Measurements from ENCODE around the gene PXK.

The PXK gene

DNA sequence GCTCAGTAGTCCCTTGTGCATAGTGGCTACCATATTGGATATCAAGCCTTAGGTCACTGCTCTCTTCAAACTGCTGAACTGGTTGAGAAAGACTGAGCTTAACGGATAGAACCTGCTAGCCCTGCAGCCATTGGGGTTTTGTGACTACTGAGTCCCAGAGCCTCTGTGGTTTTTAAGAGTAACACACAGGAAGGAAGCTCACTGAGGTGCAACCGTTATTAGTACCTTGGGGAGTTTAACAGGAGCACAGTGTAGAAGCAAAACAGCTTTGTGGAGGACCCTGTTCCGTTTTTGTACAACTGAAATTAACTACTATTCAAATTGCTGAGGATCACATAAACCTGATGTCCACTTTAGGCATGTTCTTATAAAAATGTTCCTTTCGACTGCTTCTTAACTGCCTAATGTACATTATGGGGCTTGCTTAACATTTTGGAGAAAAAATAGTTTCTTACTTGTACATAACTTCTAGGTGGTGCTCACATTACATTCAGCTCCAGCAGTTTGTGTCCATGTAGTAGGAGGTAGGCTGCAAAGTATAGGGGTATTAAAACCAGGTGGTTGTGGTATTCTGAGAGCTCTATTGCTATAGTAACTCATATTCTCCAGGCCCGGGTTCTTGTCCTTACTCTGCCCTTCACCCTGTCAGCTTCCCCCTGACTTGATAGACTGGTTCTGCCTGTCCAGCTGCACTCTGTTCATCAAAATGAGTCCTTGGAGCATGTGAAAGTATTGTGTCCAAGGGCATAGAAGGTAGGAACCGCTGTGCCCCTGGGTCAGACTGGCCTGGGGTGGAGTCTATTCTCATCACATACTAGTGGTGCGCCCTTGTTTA is 17.3 kb downstream of the PXK start:
- no peak for TF ChIP-seq EZH2phosphoT487 (IDR thresholded peaks at IDR 0.05; ENCODE audit: borderline replicate concordance)
- TF ChIP-seq, protein P1, sequence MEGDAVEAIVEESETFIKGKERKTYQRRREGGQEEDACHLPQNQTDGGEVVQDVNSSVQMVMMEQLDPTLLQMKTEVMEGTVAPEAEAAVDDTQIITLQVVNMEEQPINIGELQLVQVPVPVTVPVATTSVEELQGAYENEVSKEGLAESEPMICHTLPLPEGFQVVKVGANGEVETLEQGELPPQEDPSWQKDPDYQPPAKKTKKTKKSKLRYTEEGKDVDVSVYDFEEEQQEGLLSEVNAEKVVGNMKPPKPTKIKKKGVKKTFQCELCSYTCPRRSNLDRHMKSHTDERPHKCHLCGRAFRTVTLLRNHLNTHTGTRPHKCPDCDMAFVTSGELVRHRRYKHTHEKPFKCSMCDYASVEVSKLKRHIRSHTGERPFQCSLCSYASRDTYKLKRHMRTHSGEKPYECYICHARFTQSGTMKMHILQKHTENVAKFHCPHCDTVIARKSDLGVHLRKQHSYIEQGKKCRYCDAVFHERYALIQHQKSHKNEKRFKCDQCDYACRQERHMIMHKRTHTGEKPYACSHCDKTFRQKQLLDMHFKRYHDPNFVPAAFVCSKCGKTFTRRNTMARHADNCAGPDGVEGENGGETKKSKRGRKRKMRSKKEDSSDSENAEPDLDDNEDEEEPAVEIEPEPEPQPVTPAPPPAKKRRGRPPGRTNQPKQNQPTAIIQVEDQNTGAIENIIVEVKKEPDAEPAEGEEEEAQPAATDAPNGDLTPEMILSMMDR (conservative IDR thresholded peaks at IDR 0.05; ENCODE audit: low read length) = no peak

DNA sequence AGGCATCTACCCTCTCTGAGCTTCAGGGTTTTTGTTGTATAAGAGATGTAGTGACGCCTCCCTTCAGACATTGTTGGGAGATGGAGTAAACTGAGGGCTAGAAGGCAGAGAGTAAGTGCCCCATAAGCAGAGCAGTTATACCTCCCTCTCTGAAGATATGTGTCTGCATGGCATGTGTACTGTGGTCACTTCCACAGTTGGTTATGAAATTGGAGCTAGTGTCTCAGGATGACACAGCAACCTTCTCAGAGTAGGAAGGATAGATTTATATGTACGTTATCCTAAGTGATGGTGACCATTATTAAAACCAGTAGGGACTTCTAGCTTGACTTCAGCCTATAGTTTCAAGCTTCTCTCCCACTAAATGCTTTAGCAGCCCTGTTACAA is 17.9 kb downstream of the PXK start:
- H3K4me3 ChIP-seq (ENCODE audit: low read length, poor library complexity, severe bottlenecking) = peak overlapping the region; percentile 63
- peaks cover 93% of the 10 kb centered on the region for H3K4me1 ChIP-seq (ENCODE audit: insufficient read depth, low read length, poor library complexity, severe bottlenecking)
- peaks cover 6% of the 10 kb centered on the region; the same call in 1 of the 2 replicates for H3K36me3 ChIP-seq (ENCODE audit: insufficient read depth, low read length)
- no peaks in the 10 kb centered on the region for H4K20me1 ChIP-seq (ENCODE audit: insufficient read depth, low read length, poor library complexity, severe bottlenecking)
- no peaks in the 10 kb centered on the region for H3K9me2 ChIP-seq (replicated peaks; ENCODE audit: low read depth, low read length)
- H3K27me3 ChIP-seq (ENCODE audit: insufficient read depth, low read length, poor library complexity, severe bottlenecking) = no peaks in the 10 kb centered on the region
- peaks cover 80% of the 10 kb centered on the region for H3K79me2 ChIP-seq (ENCODE audit: insufficient read depth, low read length)
- peak overlapping the region; percentile 74 for H3K4me2 ChIP-seq (ENCODE audit: low read depth, low read length, poor library complexity, severe bottlenecking)
- H3K9me3 ChIP-seq (ENCODE audit: insufficient read depth, low read depth, low read length) = no peaks in the 10 kb centered on the region
- H2AFZ ChIP-seq (ENCODE audit: low read length) = no peak overlapping the region
- TF ChIP-seq, protein P1 (conservative IDR thresholded peaks at IDR 0.05; ENCODE audit: low read length) = no peak
- TF ChIP-seq EZH2phosphoT487 (IDR thresholded peaks at IDR 0.05; ENCODE audit: borderline replicate concordance) = no peak
- H3F3A ChIP-seq (ENCODE audit: low read depth) = peaks cover 15% of the 10 kb centered on the region; the same call in 1 of the 2 replicates
- peak overlapping the region; percentile 84 for H3K9ac ChIP-seq (ENCODE audit: low read depth, low read length, poor library complexity, severe bottlenecking)

More for the DNA sequence above, 17.3 kb downstream of the PXK start:
- Histone ChIP-seq H3K4me3 (ENCODE audit: low read length, poor library complexity, severe bottlenecking) (peak overlapping the region; percentile 63), H3F3A (ENCODE audit: low read depth) (peaks cover 15% of the 10 kb centered on the region; the same call in 1 of the 2 replicates), H3K9ac (ENCODE audit: low read depth, low read length, poor library complexity, severe bottlenecking) (peak overlapping the region; percentile 84), H3K36me3 (ENCODE audit: insufficient read depth, low read length) (peaks cover 6% of the 10 kb centered on the region; the same call in 1 of the 2 replicates), H3K9me2 (replicated peaks; ENCODE audit: low read depth, low read length) (no peaks in the 10 kb centered on the region), H3K9me3 (ENCODE audit: insufficient read depth, low read depth, low read length) (no peaks in the 10 kb centered on the region), H3K27me3 (ENCODE audit: insufficient read depth, low read length, poor library complexity, severe bottlenecking) (no peaks in the 10 kb centered on the region), H3K79me2 (ENCODE audit: insufficient read depth, low read length) (peaks cover 77% of the 10 kb centered on the region), H2AFZ (ENCODE audit: low read length) (no peak overlapping the region), H3K4me1 (ENCODE audit: insufficient read depth, low read length, poor library complexity, severe bottlenecking) (peaks cover 91% of the 10 kb centered on the region), H4K20me1 (ENCODE audit: insufficient read depth, low read length, poor library complexity, severe bottlenecking) (no peaks in the 10 kb centered on the region), H3K4me2 (ENCODE audit: low read depth, low read length, poor library complexity, severe bottlenecking) (peak overlapping the region; percentile 74)

DNA sequence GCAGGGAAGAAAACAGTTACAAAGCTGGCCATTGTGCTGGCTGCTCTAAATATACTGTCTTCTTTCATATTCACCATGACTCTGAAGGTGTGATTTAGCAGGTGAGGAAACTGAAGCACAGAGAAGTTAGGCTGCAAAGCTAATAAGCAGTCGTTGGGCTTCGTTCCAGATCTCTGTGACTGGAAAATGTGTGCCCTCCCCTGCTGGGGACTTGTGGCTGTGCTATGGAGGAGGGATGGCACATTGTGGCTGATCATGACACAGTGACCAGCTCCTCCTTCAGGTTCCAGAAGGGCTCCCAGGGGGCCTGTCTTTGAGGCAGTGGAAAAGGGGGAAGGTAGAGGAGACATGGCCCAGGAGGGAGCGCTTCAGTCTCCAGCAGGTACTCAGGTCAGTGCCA is 19.2 kb downstream of the PXK start:
- Histone ChIP-seq H3K9me2 (replicated peaks; ENCODE audit: low read depth, low read length) (no peaks in the 10 kb centered on the region), H3K79me2 (ENCODE audit: insufficient read depth, low read length) (peaks cover 84% of the 10 kb centered on the region), H2AFZ (ENCODE audit: low read length) (no peak overlapping the region), H3K36me3 (ENCODE audit: insufficient read depth, low read length) (peaks cover 6% of the 10 kb centered on the region; the same call in 1 of the 2 replicates), H3K27me3 (ENCODE audit: insufficient read depth, low read length, poor library complexity, severe bottlenecking) (no peaks in the 10 kb centered on the region), H3F3A (ENCODE audit: low read depth) (peaks cover 15% of the 10 kb centered on the region; the same call in 1 of the 2 replicates), H3K9me3 (ENCODE audit: insufficient read depth, low read depth, low read length) (no peaks in the 10 kb centered on the region), H3K4me1 (ENCODE audit: insufficient read depth, low read length, poor library complexity, severe bottlenecking) (peaks cover 97% of the 10 kb centered on the region), H4K20me1 (ENCODE audit: insufficient read depth, low read length, poor library complexity, severe bottlenecking) (no peaks in the 10 kb centered on the region), H3K4me2 (ENCODE audit: low read depth, low read length, poor library complexity, severe bottlenecking) (peak overlapping the region; percentile 74), H3K9ac (ENCODE audit: low read depth, low read length, poor library complexity, severe bottlenecking) (peak overlapping the region; percentile 84), H3K4me3 (ENCODE audit: low read length, poor library complexity, severe bottlenecking) (peak overlapping the region; percentile 47)
- TF ChIP-seq, protein P1 (conservative IDR thresholded peaks at IDR 0.05; ENCODE audit: low read length) = peak; percentile 21; the same call in 1 of the 2 replicates
- no peak for TF ChIP-seq EZH2phosphoT487 (IDR thresholded peaks at IDR 0.05; ENCODE audit: borderline replicate concordance)

Measured in Loucy (cell line).